Left ventricle myocardium inferior (tissue), 1 donor: ENCODE results near the gene CIRBP. TPM values are rescaled to one million over a fixed set of nuclear protein-coding genes. Genes with fewer than 3 reads are reported as not detected.

Experiments
- DNase-seq: peaks from one replicate; pipeline ENCODE4 v3.0.0-alpha.2; 2020
- H3K27ac ChIP-seq: fragments of 200-600 bp; replicated peaks from 2 replicates; pipeline ENCODE4 v1.8.0; 2021
- H3K27me3 ChIP-seq: fragments of 200-600 bp; 2 replicates; pipeline ENCODE4 v1.8.0; 2021; ENCODE audit warnings: low read depth
- H3K36me3 ChIP-seq: fragments of 200-600 bp; 2 replicates; pipeline ENCODE4 v1.8.0; 2021
- H3K4me1 ChIP-seq: fragments of 200-600 bp; 2 replicates; pipeline ENCODE4 v1.8.0; 2021
- H3K4me3 ChIP-seq: fragments of 200-600 bp; 2 replicates; pipeline ENCODE4 v1.8.0; 2021; ENCODE audit warnings: mild to moderate bottlenecking, moderate library complexity
- H3K9me3 ChIP-seq: fragments of 200-600 bp; replicated peaks from 2 replicates; pipeline ENCODE4 v1.8.0; 2021
- CTCF ChIP-seq: fragments of 200-600 bp; IDR thresholded peaks from 2 replicates; pipeline ENCODE4 v1.8.0; 2021; ENCODE audit warnings: antibody characterized with exemption, mild to moderate bottlenecking, borderline replicate concordance
- intact Hi-C: fragments of 100-400 bp; cut with micrococcal nuclease; formaldehyde crosslinking; loops from one replicate; pipeline ENCODE4 v1.11.0; 2022
- total RNA-seq: library from RNA; stranded (reverse); fragmentation: NEBNext Ultra II Directional; extraction: Animal tissue kit (Norgen Biotek cat#: 25700); gene quantifications from one replicate; pipeline ENCODE4 v1.2.1, GENCODE V29; 2021
- donor health status: DM: no; HTN: yes; CAD: no; lungs with severe emphysema.

CIRBP gene
- total RNA-seq, 1 donor from 2014 or later: 229 TPM

GRCh38 chr19:1260749-1261537, 8.2 kb upstream of the CIRBP start:
- peaks cover 85% of the 10 kb centered on the region for H3K4me1 ChIP-seq
- no peaks in the 10 kb centered on the region for H3K27me3 ChIP-seq
- H3K36me3 ChIP-seq: peaks cover 24% of the 10 kb centered on the region
- intact Hi-C loops: no loop called here
- peak; percentile 97 for DNase-seq
- TF ChIP-seq CTCF: no peak
- H3K27ac ChIP-seq: peak overlapping the region; percentile 100
- H3K9me3 ChIP-seq: no peaks in the 10 kb centered on the region
- H3K4me3 ChIP-seq: peak overlapping the region; percentile 75

- Histone ChIP-seq H3K4me1 (peaks cover 85% of the 10 kb centered on the region), H3K27ac (peak overlapping the region; percentile 100), H3K36me3 (peaks cover 18% of the 10 kb centered on the region), H3K27me3 (no peaks in the 10 kb centered on the region), H3K4me3 (peak overlapping the region; percentile 75), H3K9me3 (no peaks in the 10 kb centered on the region)
- DNase-seq: no peak
- intact Hi-C loops: no loop called here
- peak; percentile 11 for TF ChIP-seq CTCF
These were observed 7.7 kb upstream of the CIRBP start for GRCh38 chr19:1261538-1261797.

DNA sequence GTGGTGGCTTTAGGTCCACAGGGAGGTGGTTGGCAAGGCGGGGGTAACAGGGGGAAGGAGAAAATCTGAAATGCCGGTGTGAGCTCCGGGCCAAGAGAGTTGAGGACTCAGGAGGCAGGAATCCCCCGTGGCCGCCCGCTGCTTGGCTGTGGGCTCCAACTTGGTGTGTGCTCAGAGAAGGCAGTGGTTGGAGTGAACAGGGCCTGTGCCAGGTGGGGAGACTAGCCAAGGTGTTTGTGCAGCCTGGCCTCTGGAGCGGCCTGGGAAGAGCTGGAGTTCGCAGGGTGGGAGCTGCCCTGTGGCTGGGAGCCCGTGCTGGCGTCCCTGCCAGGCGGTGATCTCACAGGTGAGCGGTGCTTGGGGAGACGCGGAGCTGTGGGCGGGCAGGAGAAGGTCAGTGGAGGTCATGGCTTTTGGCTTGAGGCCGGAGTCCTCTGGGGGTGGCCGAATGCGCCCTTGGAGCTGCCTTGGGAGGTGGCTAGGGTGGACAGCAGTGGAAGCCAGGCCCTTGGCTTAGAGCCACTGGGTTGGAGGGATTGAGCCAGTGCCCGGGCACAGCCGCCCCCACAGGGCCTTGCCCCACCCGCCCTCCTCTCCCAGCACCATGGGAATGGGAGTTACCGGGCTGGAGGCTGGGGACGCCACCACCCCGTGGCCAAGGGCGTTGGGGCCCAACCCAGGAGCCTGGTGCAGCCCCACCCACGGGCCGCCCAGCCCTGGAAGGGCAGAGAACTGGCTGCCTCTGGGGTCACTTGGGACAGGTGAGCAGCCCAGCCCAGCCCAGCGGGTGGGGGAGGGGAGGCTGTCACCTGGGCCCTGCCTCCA, 7.1 kb upstream of the CIRBP start:
- Histone ChIP-seq H3K4me1 (peaks cover 85% of the 10 kb centered on the region), H3K36me3 (peaks cover 13% of the 10 kb centered on the region), H3K27ac (peak overlapping the region; percentile 100), H3K9me3 (no peaks in the 10 kb centered on the region), H3K4me3 (peak overlapping the region; percentile 75), H3K27me3 (no peaks in the 10 kb centered on the region)
- no peak for TF ChIP-seq CTCF
- peak; percentile 64 for DNase-seq
- intact Hi-C loops: no loop called here

DNA sequence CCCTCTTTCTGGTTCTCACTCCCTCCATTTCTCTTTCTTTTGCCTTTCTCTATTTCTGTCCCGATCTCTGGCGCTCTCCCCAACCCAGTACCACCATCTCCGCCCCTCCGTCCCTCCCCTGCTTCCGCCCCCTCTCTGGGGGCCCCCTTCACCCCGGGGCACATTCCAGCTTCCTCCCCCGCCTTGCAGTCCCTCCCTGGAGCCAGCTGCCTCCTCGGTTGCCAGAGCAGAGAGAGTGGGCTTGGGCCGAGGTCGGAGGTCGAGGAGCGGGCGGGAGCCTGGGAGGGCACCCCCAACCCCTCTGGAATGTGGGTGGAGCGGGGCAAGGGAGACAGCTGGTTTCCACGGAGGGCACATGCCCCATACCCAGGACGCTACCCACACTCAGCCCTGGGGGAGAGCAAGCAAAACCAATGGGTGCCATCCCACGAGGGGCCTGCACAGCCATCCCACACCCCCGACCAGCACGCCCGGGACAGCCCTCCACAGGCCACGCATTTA, 6.5 kb upstream of the CIRBP start:
- intact Hi-C loops: no loop called here
- no peak for DNase-seq
- H3K4me1 ChIP-seq: peaks cover 85% of the 10 kb centered on the region

GRCh38 chr19:1263188-1263587, 5.9 kb upstream of the CIRBP start:
- H3K4me1 ChIP-seq: peaks cover 85% of the 10 kb centered on the region
- no peaks in the 10 kb centered on the region for H3K27me3 ChIP-seq
- peaks cover 1% of the 10 kb centered on the region for H3K36me3 ChIP-seq
- no peaks in the 10 kb centered on the region for H3K9me3 ChIP-seq
- no peak overlapping the region for H3K4me3 ChIP-seq
- DNase-seq: no peak
- TF ChIP-seq CTCF: no peak
- peak overlapping the region; percentile 100 for H3K27ac ChIP-seq
- intact Hi-C loops: no loop called here

More for the DNA sequence above, 6.5 kb upstream of the CIRBP start:
- peak overlapping the region; percentile 100 for H3K27ac ChIP-seq
- peaks cover 6% of the 10 kb centered on the region for H3K36me3 ChIP-seq
- no peaks in the 10 kb centered on the region for H3K9me3 ChIP-seq
- peak overlapping the region; percentile 75 for H3K4me3 ChIP-seq
- TF ChIP-seq CTCF: no peak
- H3K27me3 ChIP-seq: no peaks in the 10 kb centered on the region
